ENCODE measurements around the gene NEDD4L.
"Not testable (repeated sequence)": the region's sequence is repeated elsewhere in the genome, so short reads cannot be mapped to it uniquely, and the experiment has no call there.

The NEDD4L gene

DNA sequence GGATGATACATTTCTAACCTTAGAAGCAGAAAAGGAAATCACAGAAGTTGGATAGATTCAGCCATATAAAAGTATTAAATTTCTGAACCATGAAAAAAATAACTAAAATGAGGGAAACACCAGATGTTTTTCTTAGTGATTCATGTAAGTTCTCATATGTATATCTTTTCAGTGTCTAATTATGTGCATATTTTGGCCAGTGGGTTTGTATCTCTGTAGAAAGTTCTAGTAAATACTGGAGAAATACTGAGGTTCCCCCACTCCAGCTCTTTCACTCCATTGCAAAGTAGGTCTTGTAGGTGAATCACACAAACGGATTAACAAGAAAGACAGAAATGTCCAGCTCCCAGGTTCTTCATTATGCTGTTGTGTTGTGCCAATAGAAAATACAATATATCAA lies 222.3 kb downstream of the NEDD4L start:
- no peak for DNase-seq (ENCODE audit: low read depth)

DNA sequence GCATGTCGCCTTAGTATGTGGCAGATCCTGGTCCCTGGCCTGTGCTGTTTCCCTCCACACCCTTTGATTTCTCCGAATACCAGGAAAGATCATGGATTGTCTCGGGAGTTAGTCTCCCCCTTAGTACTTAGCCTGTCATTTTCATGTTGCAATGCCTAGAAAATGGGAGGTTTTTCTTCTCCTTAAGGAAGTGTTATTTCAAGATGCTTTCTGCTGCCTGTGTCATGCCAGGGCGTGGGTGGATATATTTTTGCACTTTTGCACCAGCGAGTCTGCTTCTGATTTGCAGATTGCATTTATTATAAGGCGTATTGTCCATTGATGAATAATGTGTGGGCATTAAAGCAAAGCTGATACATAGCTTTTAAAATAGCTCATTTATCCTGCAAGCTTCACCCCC lies 223.5 kb downstream of the NEDD4L start:
- DNase-seq (ENCODE audit: low read depth) = no peak

DNA sequence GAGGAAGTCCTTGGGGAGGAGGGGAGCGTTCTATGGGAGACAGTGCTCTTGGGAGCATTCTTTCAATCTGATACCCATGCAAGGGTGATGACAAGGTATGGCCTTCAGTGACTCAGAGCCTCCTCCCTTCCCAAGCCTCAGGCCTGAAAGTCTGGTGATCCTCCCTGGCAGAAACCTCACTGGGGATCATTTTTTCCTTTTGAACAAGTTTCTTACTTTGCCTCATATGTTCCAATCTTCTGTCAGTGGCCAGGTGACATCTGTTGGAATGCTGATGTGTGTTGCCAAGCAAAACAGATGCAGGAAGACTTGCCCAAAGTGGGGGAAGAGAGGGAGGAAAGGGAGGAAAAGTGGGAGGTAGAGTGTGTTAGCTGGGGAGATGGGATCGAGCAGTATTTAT lies 224.8 kb downstream of the NEDD4L start:
- no peak for DNase-seq (ENCODE audit: low read depth)

DNA sequence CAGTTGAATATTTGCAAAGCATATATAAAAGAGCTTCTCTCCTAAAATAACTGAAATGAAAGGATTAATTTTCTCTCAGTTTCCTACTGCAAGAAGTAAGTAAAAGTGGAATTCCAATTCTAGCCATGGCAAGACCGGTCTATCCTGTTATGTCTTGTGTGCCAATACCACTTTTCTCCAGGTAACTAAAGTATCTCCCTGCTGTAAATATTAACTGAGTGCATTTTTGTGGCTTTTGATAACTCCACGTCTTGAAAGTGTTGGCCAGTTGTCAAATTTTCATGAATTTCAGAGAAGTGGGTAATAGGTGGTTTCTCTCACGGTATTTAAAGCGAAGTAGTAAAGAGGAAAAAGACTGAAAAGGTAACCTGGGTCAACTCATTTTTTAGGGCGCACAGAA lies 225.9 kb downstream of the NEDD4L start:
- DNase-seq (ENCODE audit: low read depth) = no peak

DNA sequence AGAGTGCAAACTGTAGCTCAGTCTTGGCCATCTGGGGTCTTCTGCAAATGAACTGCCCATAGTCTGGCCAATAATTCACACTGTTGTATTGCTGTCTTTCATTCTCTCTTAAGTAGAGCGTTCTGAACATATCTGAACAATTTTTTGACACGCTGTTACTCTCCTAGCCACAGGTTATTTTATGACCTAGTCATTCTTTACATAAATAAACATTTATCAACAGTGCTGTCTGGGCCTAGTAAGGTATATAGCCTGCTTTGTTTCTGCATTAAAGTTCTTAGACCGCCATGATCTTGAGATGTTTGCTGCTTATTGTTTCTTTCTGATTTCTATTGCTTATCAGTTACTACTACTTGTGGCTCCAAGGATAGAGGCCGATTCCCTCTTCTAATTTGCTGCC lies 226.4 kb downstream of the NEDD4L start:
- no peak for DNase-seq (ENCODE audit: low read depth)

DNA sequence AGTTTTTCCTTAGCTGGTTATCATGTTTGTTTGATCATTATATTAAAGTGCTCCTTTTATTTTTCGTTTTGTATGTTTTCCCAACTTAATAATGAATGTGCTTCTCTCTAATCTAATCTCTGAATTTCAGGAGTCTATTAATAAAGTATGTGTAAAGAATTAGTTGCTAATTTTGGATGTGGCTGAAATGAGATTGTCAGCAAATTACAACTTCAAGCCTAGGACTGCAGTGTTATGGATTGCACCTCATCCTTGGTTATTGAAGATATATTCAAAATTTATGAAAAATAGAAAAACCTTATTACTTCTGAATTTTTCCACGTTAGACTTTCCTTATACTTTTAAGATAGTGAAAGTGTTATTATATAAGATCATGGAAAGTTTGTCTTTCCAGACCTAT lies 227.7 kb downstream of the NEDD4L start:
- no peak for DNase-seq (ENCODE audit: low read depth)

DNA sequence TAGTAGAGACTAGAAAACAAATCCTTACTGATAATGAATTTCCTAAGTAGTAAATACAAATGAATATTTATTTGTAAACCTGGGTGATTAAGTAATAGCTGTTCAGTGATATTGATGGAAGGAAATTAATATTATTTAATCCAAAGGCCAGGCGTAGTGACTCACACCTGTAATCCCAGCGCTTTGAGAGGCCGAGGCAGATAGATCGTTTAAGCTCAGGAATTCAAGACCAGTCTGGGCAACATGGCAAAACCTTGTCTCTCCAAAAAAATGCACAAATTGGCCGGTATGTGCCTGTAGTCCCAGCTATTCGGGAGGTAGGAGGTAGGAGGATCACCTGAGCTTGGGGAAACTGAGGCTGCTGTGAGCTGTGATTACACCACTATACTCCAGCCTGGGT lies 228.2 kb downstream of the NEDD4L start:
- no peak for DNase-seq (ENCODE audit: low read depth)

DNA sequence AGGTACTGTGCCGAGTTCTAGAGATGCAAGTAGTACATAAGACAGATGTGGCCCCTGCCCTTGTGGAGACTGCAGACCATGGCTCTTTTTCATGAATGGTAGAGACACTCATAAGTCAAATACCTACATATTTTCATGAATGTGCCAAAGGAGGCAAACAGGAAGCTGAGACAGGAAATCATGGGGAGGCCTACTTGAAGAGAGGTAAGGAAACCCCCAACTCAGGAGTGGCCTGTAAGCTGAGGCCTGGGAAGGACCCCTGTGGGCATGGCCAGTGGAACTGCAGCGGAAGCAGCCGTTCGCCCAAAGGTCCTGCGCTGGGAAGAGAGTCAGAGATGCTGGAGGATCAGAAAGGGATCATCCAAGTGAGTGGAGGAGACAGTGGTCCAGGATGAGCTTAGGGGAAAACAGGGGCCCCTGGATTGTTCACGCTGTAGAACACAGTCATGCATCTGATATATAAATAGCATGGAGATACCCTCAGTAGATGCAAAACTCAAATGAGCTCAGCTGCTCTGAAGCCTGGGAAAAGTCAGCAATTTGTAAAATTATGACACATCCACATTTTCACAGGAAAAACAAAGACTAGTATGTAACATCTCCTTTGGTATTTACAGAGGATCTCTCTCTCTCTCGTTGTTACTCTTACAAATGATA lies 228.9 kb downstream of the NEDD4L start:
- DNase-seq (ENCODE audit: low read depth) = no peak

DNA sequence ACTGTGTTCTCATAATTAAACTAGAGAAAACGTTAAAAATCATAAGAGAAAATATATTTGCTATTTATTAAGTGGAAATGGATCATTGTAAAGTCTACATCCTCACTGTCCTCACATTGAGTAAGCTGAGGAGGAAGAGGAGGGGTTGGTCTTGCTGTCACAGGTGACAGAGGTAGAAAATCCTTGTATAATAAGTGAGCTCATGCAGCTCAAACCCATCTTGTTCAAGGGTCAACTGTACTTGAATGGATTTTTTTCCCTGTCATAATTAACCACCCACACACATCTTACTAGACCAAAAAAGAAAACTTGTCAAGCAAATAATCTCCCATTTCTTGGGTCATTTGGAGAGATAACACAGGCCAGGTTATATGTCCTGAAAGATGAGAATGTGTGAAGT lies 231.2 kb downstream of the NEDD4L start:
- DNase-seq (ENCODE audit: low read depth) = no peak

DNA sequence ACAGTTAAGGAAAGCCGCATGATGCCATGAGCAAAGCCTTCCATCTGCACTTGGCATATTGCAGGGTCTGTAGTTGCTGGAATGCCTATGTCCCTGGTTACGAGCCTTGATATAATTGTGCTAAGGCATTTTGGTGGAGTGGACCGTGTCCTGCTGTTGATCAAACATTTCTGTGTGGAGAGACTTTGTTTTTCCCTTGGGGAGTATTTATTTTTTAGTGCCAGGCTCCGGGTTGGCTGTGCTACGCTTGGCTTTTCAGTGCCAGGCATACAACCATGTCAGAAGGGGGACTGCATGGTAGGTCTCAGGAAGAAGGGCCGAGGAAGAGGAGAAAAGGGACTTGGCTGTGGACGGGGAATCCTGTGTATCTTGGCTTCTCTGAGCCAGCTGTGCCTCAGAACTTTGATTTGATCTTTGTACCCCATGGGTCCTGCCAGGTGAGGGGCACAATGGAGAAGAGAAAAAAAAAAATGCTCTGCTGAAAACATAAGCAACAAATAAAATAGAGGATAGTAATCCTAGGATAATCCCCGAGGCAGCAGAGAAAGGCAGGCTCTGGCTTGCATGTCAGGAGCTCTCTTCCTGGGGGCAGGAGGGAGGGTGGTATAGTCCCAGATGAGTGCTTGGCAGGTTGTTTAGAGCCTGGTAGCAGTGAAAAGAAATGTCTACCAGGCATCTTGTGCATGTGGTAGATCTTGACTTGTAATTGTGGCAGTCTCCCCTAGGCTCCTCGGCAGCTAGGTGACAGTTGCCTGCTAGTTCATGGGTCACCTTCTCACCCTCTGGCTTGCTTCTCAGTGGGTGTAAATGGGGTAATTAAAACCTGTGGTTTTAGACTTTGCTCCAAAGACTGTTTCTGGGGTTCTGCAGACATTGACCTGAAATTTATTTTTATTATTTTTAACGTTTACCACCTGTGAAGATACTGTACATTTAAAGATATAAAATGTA lies 233.0 kb downstream of the NEDD4L start:
- DNase-seq (ENCODE audit: low read depth) = no peak

DNA sequence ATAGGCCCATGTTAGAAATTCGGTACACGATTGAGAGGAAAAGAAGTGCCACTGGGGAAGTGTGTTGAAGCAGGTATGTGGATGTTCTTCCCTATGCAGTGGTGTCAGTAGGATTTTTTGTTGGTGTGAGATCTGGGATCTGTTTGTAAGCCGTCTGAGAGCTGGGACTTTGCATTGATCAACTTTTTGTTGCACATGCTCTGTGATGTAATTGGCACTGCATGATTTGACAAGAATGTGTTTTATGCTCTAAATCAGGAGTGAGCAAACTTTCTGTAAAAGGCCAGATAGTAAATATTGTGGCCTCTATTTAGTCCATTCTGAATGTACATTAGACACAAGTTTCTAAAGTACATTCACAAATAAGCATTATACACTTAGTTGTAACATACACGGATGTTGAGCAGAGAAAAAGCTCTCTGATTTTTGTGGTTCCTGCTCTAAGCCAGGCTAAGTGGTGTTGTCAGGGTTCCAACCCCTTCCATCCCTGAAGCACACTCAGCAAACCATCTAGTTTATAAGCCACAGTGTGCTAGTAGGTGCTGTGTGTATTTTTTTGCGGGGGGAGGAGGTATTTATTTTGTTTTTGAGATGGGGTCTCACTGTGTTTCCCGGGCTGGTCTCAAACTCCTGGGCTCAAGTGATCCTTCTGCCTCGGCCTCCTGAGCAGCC lies 235.6 kb downstream of the NEDD4L start:
- DNase-seq (ENCODE audit: low read depth) = no peak

DNA sequence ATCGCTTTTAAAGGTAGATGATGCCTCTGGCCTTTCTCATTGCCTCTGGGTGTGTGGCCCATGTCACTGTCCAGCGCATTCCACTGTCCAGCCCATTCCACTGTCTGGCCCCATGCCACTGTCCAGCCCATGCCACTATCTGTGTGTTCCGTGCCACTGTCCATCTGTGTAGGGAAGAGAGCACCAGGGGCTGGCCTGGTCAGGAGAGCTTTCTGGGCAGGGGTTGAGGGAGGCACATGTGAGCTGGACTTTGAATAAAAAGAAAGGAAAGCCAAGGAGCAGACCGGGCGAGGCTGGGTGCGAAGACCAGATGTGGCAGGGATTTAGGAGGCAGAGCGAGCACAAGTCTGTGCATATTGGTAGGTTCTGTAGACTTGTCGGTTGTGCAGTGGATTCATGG lies 236.2 kb downstream of the NEDD4L start:
- no peak for DNase-seq (ENCODE audit: low read depth)

DNA sequence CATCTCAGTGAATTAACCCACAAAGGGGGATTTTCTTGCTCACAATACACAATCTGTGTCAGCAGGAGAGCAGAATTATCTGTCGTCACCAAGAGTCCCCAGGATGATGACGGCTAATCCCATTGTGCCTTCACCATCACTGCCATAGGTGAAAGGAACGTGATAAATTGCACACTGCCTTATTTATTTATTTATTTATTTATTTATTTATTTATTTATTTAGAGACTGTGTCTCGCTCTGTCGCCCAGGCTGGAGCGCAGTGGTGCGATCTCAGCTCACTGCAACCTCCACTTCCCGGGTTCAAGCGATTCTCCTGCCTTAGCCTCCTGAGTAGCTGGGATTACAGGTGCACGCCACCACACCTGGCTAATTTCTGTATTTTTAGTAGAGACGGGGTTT lies 238.8 kb downstream of the NEDD4L start:
- not testable (repeated sequence) for DNase-seq (ENCODE audit: low read depth)

DNA sequence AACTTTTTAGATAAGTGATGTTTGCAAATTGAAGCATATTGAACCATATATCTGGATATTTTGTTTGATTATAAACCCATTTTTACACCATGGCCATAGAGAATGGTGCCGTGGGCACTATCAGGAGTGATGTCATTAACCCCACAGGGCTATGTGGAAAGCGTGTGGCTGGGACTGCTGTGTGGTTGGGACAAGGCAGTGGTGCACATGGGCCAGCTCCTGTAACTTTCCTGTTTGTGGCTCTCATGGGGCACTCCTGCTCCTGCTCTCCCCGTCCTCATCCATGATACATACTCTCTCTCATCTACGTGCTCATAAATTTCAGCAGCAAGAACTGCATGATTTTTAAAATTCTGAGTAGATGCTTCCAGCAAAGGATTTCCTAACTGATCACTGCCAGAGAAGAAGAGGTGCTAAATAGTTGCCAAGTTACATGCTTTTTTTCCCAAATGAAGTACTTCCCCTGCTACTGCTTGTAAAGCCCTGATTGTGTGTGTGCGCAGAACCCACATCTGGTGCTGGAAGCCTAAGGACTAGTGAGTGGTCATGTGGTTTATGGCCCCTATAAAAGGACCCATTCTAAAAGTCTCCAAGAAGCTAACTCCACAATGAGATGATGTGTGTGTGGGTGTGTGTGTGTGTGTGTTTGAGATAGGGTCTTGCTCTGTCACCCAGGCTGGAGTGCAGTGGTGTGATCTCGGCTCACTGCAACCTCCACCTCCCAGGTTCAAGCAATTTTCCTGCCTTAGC lies 240.8 kb downstream of the NEDD4L start:
- DNase-seq (ENCODE audit: low read depth) = no peak

DNA sequence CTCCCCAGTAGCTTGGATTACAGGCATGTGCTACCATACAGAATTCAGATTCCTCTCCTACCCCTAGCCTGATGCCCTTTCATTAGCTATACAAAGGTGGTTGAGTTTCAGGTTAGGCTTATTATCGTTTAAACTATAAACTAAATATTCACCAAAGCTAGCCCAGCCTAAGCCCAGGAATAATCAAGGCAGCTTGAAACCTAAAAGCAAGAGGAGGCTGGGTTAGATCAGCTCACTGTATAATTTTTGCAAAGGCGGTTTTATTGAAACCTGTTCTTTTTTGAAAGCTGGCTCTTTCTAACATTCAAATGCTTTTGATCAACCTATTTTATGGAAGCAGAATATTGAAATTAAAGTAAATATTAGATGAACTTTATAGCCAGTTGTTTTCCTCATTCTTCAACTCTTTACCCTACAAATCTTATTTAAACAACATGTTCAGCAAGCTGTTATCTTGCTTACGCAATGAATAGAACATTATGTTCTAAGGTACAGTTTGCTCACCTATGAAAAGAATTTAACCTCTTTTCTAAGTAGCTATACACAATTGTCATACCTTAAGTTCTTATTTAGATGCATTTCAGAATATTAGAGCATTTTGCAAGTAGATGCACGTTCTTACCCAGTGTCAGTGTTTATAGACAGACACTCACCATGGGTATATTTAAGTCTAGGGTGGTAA lies 241.6 kb downstream of the NEDD4L start:
- DNase-seq (ENCODE audit: low read depth) = no peak

DNA sequence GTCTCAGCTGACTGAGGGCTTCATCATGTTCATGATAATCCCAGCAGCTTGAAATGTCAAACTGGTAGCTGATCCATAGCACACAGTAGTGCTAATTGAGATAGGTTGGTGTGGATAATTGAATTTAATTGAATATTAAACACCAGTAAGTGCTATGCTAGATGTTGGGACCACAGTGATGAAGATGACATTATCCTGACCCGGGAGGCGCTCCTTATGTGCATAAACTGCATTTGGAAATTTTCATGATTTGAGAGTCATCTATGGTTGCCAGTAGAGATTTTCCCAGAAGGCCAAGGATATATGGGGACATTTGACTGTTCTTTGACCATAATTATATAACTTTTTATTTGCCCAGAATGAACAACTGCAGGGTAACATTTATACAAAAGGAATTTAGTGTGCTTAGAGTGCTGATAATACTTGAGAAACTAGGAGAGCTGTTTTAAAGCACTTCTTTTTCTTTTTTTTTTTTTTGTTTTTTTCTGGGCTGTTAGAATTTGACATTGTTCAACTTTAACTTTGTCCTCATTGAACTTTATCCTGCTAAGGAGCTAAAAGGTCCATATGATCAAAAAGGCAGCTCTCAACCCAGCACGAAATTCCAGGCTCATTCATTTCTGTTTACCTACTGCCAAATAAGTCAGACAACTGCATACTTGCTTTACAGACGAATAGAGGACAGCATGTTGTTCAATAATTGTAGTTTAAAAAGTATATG lies 242.8 kb downstream of the NEDD4L start:
- DNase-seq (ENCODE audit: low read depth) = no peak

DNA sequence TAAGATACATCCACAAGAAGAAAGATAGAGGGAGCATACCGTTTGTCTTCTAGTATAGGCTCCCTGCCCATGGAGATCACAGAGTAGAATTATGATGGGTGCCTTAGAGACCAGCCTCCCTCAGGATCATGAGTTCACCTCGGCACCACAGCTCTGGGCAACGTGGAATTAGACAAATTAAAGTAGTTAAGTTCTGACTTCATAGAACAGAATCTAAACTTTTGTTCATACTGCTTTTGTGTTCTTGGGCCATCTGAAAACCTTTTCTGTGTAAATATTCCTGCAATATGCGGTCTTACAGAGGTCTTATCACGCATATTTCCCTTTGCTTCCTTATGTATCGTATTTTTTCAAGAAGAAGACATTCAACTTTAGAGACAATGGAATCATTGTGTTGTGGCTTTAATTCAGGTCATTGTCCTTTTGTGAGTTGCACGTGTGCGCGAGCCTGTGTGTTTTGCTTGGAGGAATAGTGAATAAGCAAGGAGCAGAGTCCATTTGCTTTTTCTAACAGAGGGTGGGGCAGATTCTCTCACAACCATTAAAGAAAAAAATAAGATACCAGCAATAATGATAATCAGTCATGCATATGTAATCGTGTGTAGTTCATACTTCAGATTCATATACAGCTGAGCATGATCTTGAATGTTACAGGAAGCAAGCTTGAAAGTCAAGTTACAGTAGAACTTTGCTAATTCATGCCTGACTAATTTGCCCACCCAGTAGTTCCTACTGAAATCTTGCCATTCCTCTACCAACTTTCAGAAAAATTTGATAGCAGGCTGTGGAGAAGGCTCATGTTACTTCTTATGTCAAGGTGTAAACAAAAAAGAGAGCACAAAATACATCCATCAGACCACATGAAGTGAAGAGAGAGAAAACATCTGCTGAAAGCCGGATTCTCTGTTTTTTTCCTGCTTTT lies 243.6 kb downstream of the NEDD4L start:
- no peak for DNase-seq (ENCODE audit: low read depth)

DNA sequence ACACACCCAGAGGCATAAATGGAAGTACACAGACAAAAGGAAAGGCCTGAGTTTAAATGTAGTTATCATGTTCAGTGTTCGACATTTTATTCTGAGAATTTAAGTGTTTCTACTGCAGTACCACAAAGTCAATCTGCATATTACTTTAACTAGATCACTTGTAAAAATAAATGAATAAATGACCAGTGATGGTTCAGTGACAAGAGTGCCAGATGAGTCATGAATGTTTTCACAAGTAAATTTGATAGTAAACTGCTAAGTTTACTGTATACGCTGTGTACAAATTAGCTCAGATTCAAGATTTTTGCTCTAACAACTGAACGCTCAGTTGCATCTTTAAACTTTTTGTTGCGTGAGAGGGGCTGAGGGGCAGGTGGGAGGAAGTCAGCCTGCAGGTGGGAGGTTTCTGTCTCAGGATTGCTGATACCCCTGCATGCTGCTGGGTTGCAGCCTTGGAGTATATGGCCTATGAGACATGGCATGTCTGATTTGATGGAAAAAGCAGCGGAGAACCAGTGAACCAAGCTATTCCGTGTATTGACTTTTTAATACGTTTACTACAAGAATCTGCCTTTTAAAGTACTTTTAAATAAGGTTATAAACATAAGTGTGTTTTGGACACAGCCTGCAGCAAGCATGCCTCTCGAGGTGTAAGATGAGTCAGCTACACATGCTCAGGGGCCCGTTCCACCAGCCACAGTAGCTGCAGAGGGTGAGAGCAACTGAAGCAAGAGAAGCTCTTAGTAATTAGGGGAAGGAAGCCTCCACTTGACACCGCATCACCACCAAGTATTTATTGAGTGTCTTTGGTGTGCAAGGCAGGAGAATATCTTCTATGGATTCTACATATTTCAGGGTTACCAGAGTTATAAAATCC lies 245.1 kb downstream of the NEDD4L start:
- no peak for DNase-seq (ENCODE audit: low read depth)

Data from stimulated activated CD8-positive, alpha-beta memory T cell treated with anti-CD3 and anti-CD28 coated beads, Interleukin-15, amount 100 ng/mL, for 1 hour (primary cell).